Measurements from ENCODE around the gene KIDINS220. TPM values are rescaled to one million over a fixed set of nuclear protein-coding genes. Genes with fewer than 3 reads are reported as not detected.
A peak's percentile ranks its signal among the peaks of the same experiment; 100 is the strongest.

Gene KIDINS220
- total and polyA plus RNA-seq, 2 of the 13 experiments (the other 11 are each of a cell fraction or from before 2014, with no cell fraction given) = 25.2 to 32.3 TPM

GRCh38 chr2:8684878-8685696 lies 152.3 kb downstream of the KIDINS220 start (continued):
- TF ChIP-seq NFE2L1 (CRISPR knock-in tag; IDR thresholded peaks at IDR 0.05; ENCODE audit: borderline replicate concordance) (peak; percentile 35; the same call in 1 of the 2 replicates), NFYB (CRISPR knock-in tag; IDR thresholded peaks at IDR 0.05) (peak; percentile 19; the same call in 1 of the 2 replicates), ZNF816 (CRISPR knock-in tag; IDR thresholded peaks at IDR 0.05; ENCODE audit: borderline replicate concordance) (peak; percentile 89; the same call in 1 of the 2 replicates), ZNF780A (CRISPR knock-in tag; IDR thresholded peaks at IDR 0.05) (no peak; the same call in 1 of the 2 replicates), ZNF12 (CRISPR knock-in tag; IDR thresholded peaks at IDR 0.05) (no peak), ZNF225 (CRISPR knock-in tag; IDR thresholded peaks at IDR 0.05) (peak; percentile 52; the same call in 1 of the 2 replicates), ZNF3 (CRISPR knock-in tag; IDR thresholded peaks at IDR 0.05) (no peak), NR2F6 (IDR thresholded peaks at IDR 0.05) (peak; percentile 13; the same call in 1 of the 2 replicates), NR2F6 (CRISPR knock-in tag; IDR thresholded peaks at IDR 0.05) (no peak), UBTF (CRISPR knock-in tag; IDR thresholded peaks at IDR 0.05) (peak; percentile 80), HOXA3 (CRISPR knock-in tag; IDR thresholded peaks at IDR 0.05) (peak; percentile 62; the same call in 1 of the 2 replicates), SRY (CRISPR knock-in tag; IDR thresholded peaks at IDR 0.05) (peak; percentile 85), SNRNP70 (IDR thresholded peaks at IDR 0.05; ENCODE audit: low read depth, low read length) (no peak), BCL3 (CRISPR knock-in tag; IDR thresholded peaks at IDR 0.05) (peak; percentile 63; the same call in 1 of the 2 replicates), ZBED4 (CRISPR knock-in tag; IDR thresholded peaks at IDR 0.05; ENCODE audit: borderline replicate concordance) (peak; percentile 54; the same call in 1 of the 2 replicates), ZNF891 (CRISPR knock-in tag; IDR thresholded peaks at IDR 0.05) (peak; percentile 26; the same call in 1 of the 2 replicates), ATF4 (CRISPR knock-in tag; IDR thresholded peaks at IDR 0.05) (peak in 1 of 2 experiments; percentile 17; a peak in 1 of 4 replicates), KLF6 (CRISPR knock-in tag; IDR thresholded peaks at IDR 0.05) (0 out of 2 replicates have a peak, but pooled peaks have one; percentile 45)

Measured in HepG2 (cell line).